Uterus (tissue), 2 donors: Measurements from ENCODE around the gene FMOD.

ENCODE experiments used
- POLR2A ChIP-seq, 2 donors: fragments of 450-650 bp; IDR thresholded peaks; one replicate each; pipeline ENCODE4 v1.6.1; 2016; ENCODE audit warnings: antibody characterized with exemption in 2 of 2, mild to moderate bottlenecking in 1 of 2, moderate library complexity in 1 of 2
- TF ChIP-seq, protein P1 (sequence below), 4 experiments: fragments of 200-600 bp in 2 of 4; fragments of 450-650 bp in 2 of 4; sonication (generic) in 2 of 4; IDR thresholded peaks; one replicate each; pipeline ENCODE4 v1.5.1; 2016 to 2019; ENCODE audit warnings: antibody characterized with exemption in 4 of 4, mild to moderate bottlenecking in 2 of 4, moderate library complexity in 1 of 4

DNA sequence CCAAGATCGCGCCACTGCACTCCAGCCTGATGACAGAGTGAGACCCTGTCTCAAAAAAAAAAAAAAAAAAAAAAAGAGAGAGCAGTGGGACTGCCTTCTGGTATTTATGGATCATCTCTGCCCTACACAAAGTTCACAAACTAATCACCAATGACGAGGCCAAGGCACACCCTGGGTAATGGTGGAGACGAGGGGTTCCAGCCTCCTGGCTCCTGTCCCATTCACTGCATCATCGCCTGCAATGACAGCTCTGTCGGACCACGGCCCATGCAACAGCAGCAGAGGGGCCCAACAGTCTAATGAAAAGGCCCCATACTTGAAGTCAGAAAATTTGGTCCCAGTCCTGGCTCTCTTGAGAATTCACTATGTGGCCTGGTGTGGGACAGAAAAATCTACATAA is 48.5 kb downstream of the FMOD start:
- TF ChIP-seq, protein P1, sequence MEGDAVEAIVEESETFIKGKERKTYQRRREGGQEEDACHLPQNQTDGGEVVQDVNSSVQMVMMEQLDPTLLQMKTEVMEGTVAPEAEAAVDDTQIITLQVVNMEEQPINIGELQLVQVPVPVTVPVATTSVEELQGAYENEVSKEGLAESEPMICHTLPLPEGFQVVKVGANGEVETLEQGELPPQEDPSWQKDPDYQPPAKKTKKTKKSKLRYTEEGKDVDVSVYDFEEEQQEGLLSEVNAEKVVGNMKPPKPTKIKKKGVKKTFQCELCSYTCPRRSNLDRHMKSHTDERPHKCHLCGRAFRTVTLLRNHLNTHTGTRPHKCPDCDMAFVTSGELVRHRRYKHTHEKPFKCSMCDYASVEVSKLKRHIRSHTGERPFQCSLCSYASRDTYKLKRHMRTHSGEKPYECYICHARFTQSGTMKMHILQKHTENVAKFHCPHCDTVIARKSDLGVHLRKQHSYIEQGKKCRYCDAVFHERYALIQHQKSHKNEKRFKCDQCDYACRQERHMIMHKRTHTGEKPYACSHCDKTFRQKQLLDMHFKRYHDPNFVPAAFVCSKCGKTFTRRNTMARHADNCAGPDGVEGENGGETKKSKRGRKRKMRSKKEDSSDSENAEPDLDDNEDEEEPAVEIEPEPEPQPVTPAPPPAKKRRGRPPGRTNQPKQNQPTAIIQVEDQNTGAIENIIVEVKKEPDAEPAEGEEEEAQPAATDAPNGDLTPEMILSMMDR (IDR thresholded peaks at IDR 0.05) = no peak
- no peak for TF ChIP-seq POLR2A (IDR thresholded peaks at IDR 0.05)
